ENCODE results near the gene SEBOX. TPM values are rescaled to one million over a fixed set of nuclear protein-coding genes. Genes with fewer than 3 reads are reported as not detected.

SEBOX gene
- total RNA-seq, 6 donors from 2014 or later: not detected

- peaks cover 0 to 3% (median 0%) of the 10 kb centered on the region in 4 donors for H3K27me3 ChIP-seq
- TF ChIP-seq CTCF (IDR thresholded peaks at IDR 0.05) (no peak), POLR2A (IDR thresholded peaks at IDR 0.05) (no peak), EP300 (IDR thresholded peaks at IDR 0.05) (no peak), POLR2AphosphoS5 (IDR thresholded peaks at IDR 0.05) (no peak)
- no peak for ATAC-seq (ENCODE audit: low FRiP score in 2 of 2)
- no peaks in the 10 kb centered on the region for H3K36me3 ChIP-seq
- H3K9me3 ChIP-seq: no peaks in the 10 kb centered on the region
- peak overlapping the region in 2 of 4 donors; percentile 79 to 83 for H3K27ac ChIP-seq
- H3K4me3 ChIP-seq: peak overlapping the region; percentile 27 to 78 (median 74)
- WGBS, 2 donors: 1 to 6% methylated on average over 7 of the region's 7 CpGs
- H3K4me1 ChIP-seq: peaks cover 11 to 31% (median 25%) of the 10 kb centered on the region in 4 donors
- DNase-seq: no peak
These were observed 45.4 kb downstream of the SEBOX start for GRCh38 chr17:28319598-28319935.

GRCh38 chr17:28318759-28319597, 46.0 kb downstream of the SEBOX start, which contains the start of gene TMEM97:
TSS of gene TMEM97 (plus strand) at chr17:28319200. CDS start at chr17:28319240, 40 bp downstream.
- Histone ChIP-seq H3K9me3 (no peaks in the 10 kb centered on the region), H3K4me1 (peaks cover 11 to 26% (median 20%) of the 10 kb centered on the region in 4 donors), H3K36me3 (no peaks in the 10 kb centered on the region), H3K4me3 (peak within 1 kb of the TSS; percentile 27 to 78 (median 74)), H3K27me3 (peaks cover 0 to 3% (median 0%) of the 10 kb centered on the region in 4 donors), H3K27ac (peak within 1 kb of the TSS in 2 of 4 donors; percentile 79 to 83)
- ATAC-seq (ENCODE audit: low FRiP score in 2 of 2) (peak; percentile 99), DNase-seq (peak; percentile 97 to 98)
- 0 to 1% methylated on average over 27 to 30 of the region's 72 CpGs for WGBS, 2 donors
- peak in 1 of 4 donors; percentile 53 for TF ChIP-seq EP300 (IDR thresholded peaks at IDR 0.05)
- peak in 2 of 4 donors; percentile 24 to 52 for TF ChIP-seq POLR2A (IDR thresholded peaks at IDR 0.05)
- peak in 3 of 6 experiments; percentile 22 to 31 (median 30) for TF ChIP-seq CTCF (IDR thresholded peaks at IDR 0.05)
- TF ChIP-seq POLR2AphosphoS5 (IDR thresholded peaks at IDR 0.05): peak; percentile 55 to 72

DNA sequence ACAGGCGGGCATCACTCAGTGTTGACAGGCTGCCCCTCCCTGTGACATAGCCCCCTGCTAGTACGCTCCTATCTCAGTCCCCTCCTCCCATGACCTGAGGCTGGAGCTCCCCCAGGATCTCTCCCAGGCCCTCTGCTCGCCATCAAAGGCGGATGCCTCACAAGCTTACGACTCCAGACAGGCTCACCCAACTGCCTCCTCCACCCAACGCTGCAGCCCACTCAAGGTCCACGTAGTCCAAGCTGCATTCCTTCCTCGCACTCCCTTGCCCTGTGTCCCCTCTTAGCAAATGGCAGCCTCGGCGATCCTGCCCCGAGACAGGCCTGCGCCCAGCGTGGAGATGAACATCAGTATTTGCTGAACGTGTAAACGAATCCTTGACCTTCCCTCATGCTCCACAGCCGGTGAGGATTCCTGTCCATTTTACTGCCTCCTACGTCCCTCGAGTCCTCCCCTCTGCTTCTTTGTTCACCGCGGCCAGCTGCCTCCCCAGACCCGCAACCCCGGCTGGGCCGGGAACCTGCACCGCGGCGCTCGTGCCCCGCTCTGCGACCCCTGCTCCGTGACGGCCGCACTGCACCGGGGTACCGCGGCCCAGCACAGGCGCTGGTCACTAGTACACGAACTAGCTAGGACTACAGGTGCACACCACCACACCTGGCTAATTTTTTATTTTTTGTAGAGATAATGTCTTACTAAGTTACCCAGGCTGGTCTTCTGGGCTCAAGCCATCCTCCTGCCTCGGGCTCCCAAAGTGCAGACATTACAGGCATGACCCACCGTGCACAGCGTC, 46.8 kb downstream of the SEBOX start:
- Histone ChIP-seq H3K9me3 (no peaks in the 10 kb centered on the region), H3K36me3 (no peaks in the 10 kb centered on the region), H3K27ac (peak overlapping the region in 2 of 4 donors; percentile 14 to 58), H3K4me1 (peaks cover 11 to 23% (median 18%) of the 10 kb centered on the region in 4 donors), H3K27me3 (peaks cover 0 to 3% (median 0%) of the 10 kb centered on the region in 4 donors), H3K4me3 (peak overlapping the region; percentile 16 to 78 (median 74))
- no peak for TF ChIP-seq CTCF (IDR thresholded peaks at IDR 0.05)
- no peak for TF ChIP-seq POLR2AphosphoS5 (IDR thresholded peaks at IDR 0.05)
- TF ChIP-seq EP300 (IDR thresholded peaks at IDR 0.05): no peak
- TF ChIP-seq POLR2A (IDR thresholded peaks at IDR 0.05): no peak
- 13 to 19% methylated on average over 24 to 36 of the region's 40 CpGs for WGBS, 2 donors
- peak in 1 of 2 donors; percentile 8 for ATAC-seq (ENCODE audit: low FRiP score in 2 of 2)
- DNase-seq: peak in 1 of 2 donors; percentile 83

- Histone ChIP-seq H3K27ac (no peak overlapping the region), H3K36me3 (no peaks in the 10 kb centered on the region), H3K4me3 (no peak overlapping the region), H3K27me3 (peaks cover 0 to 3% (median 0%) of the 10 kb centered on the region in 4 donors), H3K4me1 (peaks cover 11 to 23% (median 18%) of the 10 kb centered on the region in 4 donors), H3K9me3 (no peaks in the 10 kb centered on the region)
- peak in 1 of 2 donors; percentile 30 for DNase-seq
- TF ChIP-seq POLR2AphosphoS5 (IDR thresholded peaks at IDR 0.05) (no peak), POLR2A (IDR thresholded peaks at IDR 0.05) (no peak), EP300 (IDR thresholded peaks at IDR 0.05) (no peak), CTCF (IDR thresholded peaks at IDR 0.05) (no peak)
- ATAC-seq (ENCODE audit: low FRiP score in 2 of 2): no peak
- WGBS, 2 donors: 84% methylated on average over 21 of the region's 21 CpGs
These were observed 47.7 kb downstream of the SEBOX start for GRCh38 chr17:28317099-28317965.

Data from upper lobe of left lung (tissue), 6 donors.